Upper lobe of left lung (tissue), 4 donors: ENCODE measurements around the gene ITIH1.

Source experiments
- EP300 ChIP-seq, 4 donors: sonication (generic); formaldehyde crosslinking; IDR thresholded peaks; one replicate each; pipeline ENCODE4 v1.5.1; 2017; ENCODE audit warnings: antibody characterized with exemption in 4 of 4, control low read depth in 2 of 4
- POLR2AphosphoS5 ChIP-seq, 2 donors: sonication (generic); formaldehyde crosslinking; IDR thresholded peaks; one replicate each; pipeline ENCODE4 v1.5.1; 2017; ENCODE audit warnings: antibody characterized with exemption in 2 of 2
- TF ChIP-seq, protein P1 (sequence below), 6 experiments: fragments of 450-650 bp in 4 of 6; fragments of 200-600 bp in 2 of 6; sonication (generic) in 2 of 6; IDR thresholded peaks; one replicate each; pipeline ENCODE4 v1.5.1; 2016 to 2019; ENCODE audit warnings: antibody characterized with exemption in 6 of 6

DNA sequence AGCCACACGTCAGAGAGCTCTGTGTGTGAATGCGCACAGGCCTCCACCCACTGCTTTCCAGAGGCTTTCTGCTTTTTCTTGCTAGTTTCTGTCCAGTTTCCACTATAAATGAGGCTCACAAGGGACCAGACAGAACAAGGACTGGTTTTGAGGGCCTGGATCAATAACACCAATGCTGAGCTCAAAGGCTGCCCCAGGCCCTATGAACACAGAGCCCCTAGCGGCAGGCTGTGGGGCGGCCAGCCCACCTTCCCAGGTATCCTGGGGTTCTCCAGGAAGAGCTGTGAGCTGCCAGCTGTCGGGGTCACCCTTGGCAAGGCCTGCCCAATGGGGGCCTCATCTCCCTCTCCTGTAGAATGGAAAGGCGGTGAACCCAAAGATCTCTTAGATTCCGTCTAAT lies 15.0 kb downstream of the ITIH1 start:
- TF ChIP-seq, protein P1, sequence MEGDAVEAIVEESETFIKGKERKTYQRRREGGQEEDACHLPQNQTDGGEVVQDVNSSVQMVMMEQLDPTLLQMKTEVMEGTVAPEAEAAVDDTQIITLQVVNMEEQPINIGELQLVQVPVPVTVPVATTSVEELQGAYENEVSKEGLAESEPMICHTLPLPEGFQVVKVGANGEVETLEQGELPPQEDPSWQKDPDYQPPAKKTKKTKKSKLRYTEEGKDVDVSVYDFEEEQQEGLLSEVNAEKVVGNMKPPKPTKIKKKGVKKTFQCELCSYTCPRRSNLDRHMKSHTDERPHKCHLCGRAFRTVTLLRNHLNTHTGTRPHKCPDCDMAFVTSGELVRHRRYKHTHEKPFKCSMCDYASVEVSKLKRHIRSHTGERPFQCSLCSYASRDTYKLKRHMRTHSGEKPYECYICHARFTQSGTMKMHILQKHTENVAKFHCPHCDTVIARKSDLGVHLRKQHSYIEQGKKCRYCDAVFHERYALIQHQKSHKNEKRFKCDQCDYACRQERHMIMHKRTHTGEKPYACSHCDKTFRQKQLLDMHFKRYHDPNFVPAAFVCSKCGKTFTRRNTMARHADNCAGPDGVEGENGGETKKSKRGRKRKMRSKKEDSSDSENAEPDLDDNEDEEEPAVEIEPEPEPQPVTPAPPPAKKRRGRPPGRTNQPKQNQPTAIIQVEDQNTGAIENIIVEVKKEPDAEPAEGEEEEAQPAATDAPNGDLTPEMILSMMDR (IDR thresholded peaks at IDR 0.05) = no peak
- TF ChIP-seq EP300 (IDR thresholded peaks at IDR 0.05) (no peak), POLR2AphosphoS5 (IDR thresholded peaks at IDR 0.05) (no peak)
